ENCODE measurements around the gene CCDC93.

GRCh38 chr2:118044854-118045253, 31.0 kb upstream of the CCDC93 start:
- TF ChIP-seq, protein P1, sequence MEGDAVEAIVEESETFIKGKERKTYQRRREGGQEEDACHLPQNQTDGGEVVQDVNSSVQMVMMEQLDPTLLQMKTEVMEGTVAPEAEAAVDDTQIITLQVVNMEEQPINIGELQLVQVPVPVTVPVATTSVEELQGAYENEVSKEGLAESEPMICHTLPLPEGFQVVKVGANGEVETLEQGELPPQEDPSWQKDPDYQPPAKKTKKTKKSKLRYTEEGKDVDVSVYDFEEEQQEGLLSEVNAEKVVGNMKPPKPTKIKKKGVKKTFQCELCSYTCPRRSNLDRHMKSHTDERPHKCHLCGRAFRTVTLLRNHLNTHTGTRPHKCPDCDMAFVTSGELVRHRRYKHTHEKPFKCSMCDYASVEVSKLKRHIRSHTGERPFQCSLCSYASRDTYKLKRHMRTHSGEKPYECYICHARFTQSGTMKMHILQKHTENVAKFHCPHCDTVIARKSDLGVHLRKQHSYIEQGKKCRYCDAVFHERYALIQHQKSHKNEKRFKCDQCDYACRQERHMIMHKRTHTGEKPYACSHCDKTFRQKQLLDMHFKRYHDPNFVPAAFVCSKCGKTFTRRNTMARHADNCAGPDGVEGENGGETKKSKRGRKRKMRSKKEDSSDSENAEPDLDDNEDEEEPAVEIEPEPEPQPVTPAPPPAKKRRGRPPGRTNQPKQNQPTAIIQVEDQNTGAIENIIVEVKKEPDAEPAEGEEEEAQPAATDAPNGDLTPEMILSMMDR (tag by site-specific recombination; IDR thresholded peaks at IDR 0.05) = no peak
- no peak for TF ChIP-seq ZNF558 (tag by site-specific recombination; IDR thresholded peaks at IDR 0.05)
- no peak for TF ChIP-seq KLF10 (tag by site-specific recombination; IDR thresholded peaks at IDR 0.05)
- TF ChIP-seq ZNF10 (tag by site-specific recombination; IDR thresholded peaks at IDR 0.05) = no peak
- no peak for TF ChIP-seq ZBTB11 (tag by site-specific recombination; conservative IDR thresholded peaks at IDR 0.05; ENCODE audit: low read depth)
- TF ChIP-seq ZNF768 (tag by site-specific recombination; IDR thresholded peaks at IDR 0.05) = no peak
- no peak for TF ChIP-seq ZBTB20 (tag by site-specific recombination; IDR thresholded peaks at IDR 0.05)
- no peak for TF ChIP-seq ZNF24 (tag by site-specific recombination; IDR thresholded peaks at IDR 0.05)
- no peak for TF ChIP-seq HOXC10 (CRISPR knock-in tag; IDR thresholded peaks at IDR 0.05)
- TF ChIP-seq ZNF292 (tag by site-specific recombination; IDR thresholded peaks at IDR 0.05; ENCODE audit: borderline replicate concordance, low read depth) = no peak
- no peak for TF ChIP-seq ZNF548 (tag by site-specific recombination; IDR thresholded peaks at IDR 0.05)
